T-cell (primary cell): Measurements from ENCODE around the gene MSH4. TPM values are rescaled to one million over a fixed set of nuclear protein-coding genes. Genes with fewer than 3 reads are reported as not detected.
"Not testable (repeated sequence)": the region's sequence is repeated elsewhere in the genome, so short reads cannot be mapped to it uniquely, and the experiment has no call there.

Experiments used
- ATAC-seq, 4 experiments: fragments of 200-7000 bp in 3 of 4; fragments of 150-1000 bp in 1 of 4; cut with Tn5 transposase; replicated peaks in 1 of 4; 1 replicate in 3 of 4; 2 replicates in 1 of 4; pipeline ENCODE4 v1.10.0; 2021; ENCODE audit warnings: moderate library complexity in 3 of 4, mild to moderate bottlenecking in 2 of 4, moderate number of reproducible peaks in 1 of 4
- CTCF ChIA-PET, 2 donors: fragments of 300-600 bp; sonication (Branson Sonifier 250); formaldehyde crosslinking; loops; one replicate each; lab custom pipeline; 2022; ENCODE audit warnings: antibody characterized with exemption in 2 of 2; lab: Charles Lee
- POLR2A ChIA-PET, 2 donors: fragments of 300-600 bp; sonication (Branson Sonifier 250); formaldehyde crosslinking; loops; one replicate each; lab custom pipeline; 2022; ENCODE audit warnings: antibody characterized with exemption in 2 of 2; lab: Charles Lee
- DNase-seq, 35 experiments: peaks; one replicate each; pipeline versions ENCODE4 v3.0.0 to v3.0.0-alpha.2; 2013 to 2023
- H3K27ac ChIP-seq: one replicate; pipeline ENCODE4 v1.5.1; 2013; ENCODE audit warnings: low read length
- H3K27me3 ChIP-seq, 2 experiments: replicated peaks in 1 of 2; 1 replicate in 1 of 2; 2 replicates in 1 of 2; pipeline versions ENCODE4 v1.6.1 to v1.7.0; 2013; ENCODE audit warnings: low read length in 1 of 2, mixed read lengths in 1 of 2; ENCODE audit not compliant: control insufficient read depth in 2 of 2, insufficient read depth in 2 of 2; ENCODE audit errors: extremely low read depth in 1 of 2
- H3K36me3 ChIP-seq, 2 donors: 1 replicate in 1 of 2; 2 replicates in 1 of 2; pipeline versions ENCODE4 v1.6.1 to v1.7.0; 2013; ENCODE audit warnings: low read length in 1 of 2; ENCODE audit not compliant: control insufficient read depth in 2 of 2, insufficient read depth in 1 of 2; ENCODE audit errors: extremely low read depth in 1 of 2
- H3K4me1 ChIP-seq, 2 experiments: 1 replicate in 1 of 2; 2 replicates in 1 of 2; pipeline versions ENCODE4 v1.6.1 to v1.7.0; 2013; ENCODE audit warnings: low read length in 2 of 2, mixed read lengths in 1 of 2; ENCODE audit not compliant: insufficient read depth in 2 of 2, control insufficient read depth in 1 of 2; ENCODE audit errors: extremely low read depth in 1 of 2
- H3K4me3 ChIP-seq, 2 donors: 1 replicate in 1 of 2; 2 replicates in 1 of 2; pipeline versions ENCODE4 v1.5.1 to v1.7.0; 2013; ENCODE audit warnings: mild to moderate bottlenecking in 2 of 2, low read length in 1 of 2, moderate library complexity in 1 of 2; ENCODE audit not compliant: control insufficient read depth in 1 of 2; ENCODE audit errors: extremely low read depth in 1 of 2
- H3K9me3 ChIP-seq: 2 replicates; pipeline ENCODE4 v1.7.0; 2013
- H3K27ac Mint-ChIP-seq, 2 donors: one replicate each; pipeline ENCODE4 v1.8.0; 2020 to 2021; ENCODE audit warnings: mild to moderate bottlenecking in 2 of 2, mixed read lengths in 2 of 2
- H3K27me3 Mint-ChIP-seq, 2 donors: one replicate each; pipeline ENCODE4 v1.8.0; 2021 to 2022; ENCODE audit warnings: mixed read lengths in 2 of 2
- H3K36me3 Mint-ChIP-seq: one replicate; pipeline ENCODE4 v1.8.0; 2021; ENCODE audit warnings: mixed read lengths
- H3K4me1 Mint-ChIP-seq, 3 donors: one replicate each; pipeline ENCODE4 v1.8.0; 2020 to 2022; ENCODE audit warnings: mixed read lengths in 3 of 3, mild to moderate bottlenecking in 1 of 3
- H3K4me3 Mint-ChIP-seq, 3 donors: one replicate each; pipeline ENCODE4 v1.8.0; 2020 to 2022; ENCODE audit warnings: mild to moderate bottlenecking in 3 of 3, mixed read lengths in 3 of 3, moderate library complexity in 3 of 3
- H3K9me3 Mint-ChIP-seq, 3 donors: one replicate each; pipeline ENCODE4 v1.8.0; 2020 to 2022; ENCODE audit warnings: mixed read lengths in 3 of 3
- WGBS: methylation state at CpG from one replicate; pipeline ENCODE4 v1.1.5; 2013; ENCODE audit warnings: missing lambda C conversion rate; ENCODE audit not compliant: insufficient coverage; 5-methylcytosine and 5-hydroxymethylcytosine counted together
- total RNA-seq, 35 experiments: library from RNA in 6 of 35; stranded (reverse) in 6 of 35; fragments of 120-200 nt in 1 of 35; gene quantifications; one replicate each; pipeline versions ENCODE4 v1.2.1 to v1.2.4 and lab custom pipeline; 2013 to 2026

Gene MSH4
- total RNA-seq (under 1 TPM in 4 of 5 donors, not detected in 1; 0.41 to 0.54 (median 0.43) TPM), total RNA-seq (lab: John Stamatoyannopoulos, UW) (0.29 to 2.1 (median 0.98) reads per million in 29 experiments)
- total RNA-seq (2013), result 0.26 TPM

DNA sequence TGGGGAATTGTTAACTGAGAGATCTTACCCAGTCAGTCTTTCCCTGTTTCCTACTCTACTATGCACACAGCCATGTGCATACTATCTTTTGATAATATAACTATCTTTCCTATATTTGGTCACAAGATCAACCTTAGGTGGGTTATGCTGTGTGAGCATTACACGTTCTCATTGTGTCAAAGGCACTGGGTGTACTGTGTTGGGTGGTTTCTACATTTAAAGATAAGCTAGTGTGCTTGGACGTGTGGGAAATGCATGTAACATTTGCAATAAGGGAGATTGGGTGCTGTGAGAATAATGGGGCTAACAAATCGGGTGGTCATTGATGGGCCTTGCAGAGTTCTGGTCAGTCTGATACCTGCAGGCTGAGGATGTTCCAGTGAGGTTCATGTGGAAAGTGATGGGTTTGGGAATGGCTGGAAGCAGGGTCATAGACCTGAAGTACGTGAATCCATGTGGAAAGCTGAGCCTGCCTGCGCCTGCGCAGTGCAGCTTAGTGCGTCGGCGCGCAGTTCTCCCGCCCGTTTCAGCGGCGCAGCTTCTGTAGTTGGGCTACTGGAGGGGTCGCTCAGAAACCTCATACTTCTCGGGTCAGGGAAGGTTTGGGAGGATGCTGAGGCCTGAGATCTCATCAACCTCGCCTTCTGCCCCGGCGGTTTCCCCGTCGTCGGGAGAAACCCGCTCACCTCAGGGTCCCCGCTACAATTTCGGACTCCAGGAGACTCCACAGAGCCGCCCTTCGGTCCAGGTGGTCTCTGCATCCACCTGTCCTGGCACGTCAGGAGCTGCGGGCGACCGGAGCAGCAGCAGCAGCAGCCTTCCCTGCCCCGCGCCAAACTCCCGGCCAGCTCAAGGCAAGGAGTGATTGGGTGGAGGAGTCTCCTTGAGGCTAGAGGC lies at the start of gene MSH4:
Gene MSH4 (plus strand): TSS at position 507 of the 897 bp plus-strand sequence. CDS start 104 bp downstream, at position 611.
- no peak within 1 kb of the TSS for H3K4me3 Mint-ChIP-seq
- POLR2A ChIA-PET, result no interaction called here
- H3K27me3 Mint-ChIP-seq, result no peaks in the 10 kb centered on the region
- H3K9me3 Mint-ChIP-seq, result no peaks in the 10 kb centered on the region
- ATAC-seq (peak in 1 of 4 experiments; percentile 29), DNase-seq (no peak)
- H3K4me1 Mint-ChIP-seq, result peaks cover 14 to 21% (median 16%) of the 10 kb centered on the region in 3 donors
- CTCF ChIA-PET, result interaction anchor here in 1 of 2 donors (0.6 kb wide), 1 partner anchor 1995 kb away, joined by 3 read pairs; no protein-coding TSS in a partner anchor
- Histone ChIP-seq H3K4me1 (no peaks in the 10 kb centered on the region), H3K9me3 (no peaks in the 10 kb centered on the region), H3K27me3 (no peaks in the 10 kb centered on the region), H3K36me3 (peaks cover 7 to 48% of the 10 kb centered on the region in 2 donors), H3K4me3 (no peak within 1 kb of the TSS), H3K27ac (no peak within 1 kb of the TSS)
- H3K36me3 Mint-ChIP-seq, result peaks cover 43% of the 10 kb centered on the region
- H3K27ac Mint-ChIP-seq, result no peak within 1 kb of the TSS
- WGBS, result 87% methylated on average over 27 of the region's 34 CpGs

DNA sequence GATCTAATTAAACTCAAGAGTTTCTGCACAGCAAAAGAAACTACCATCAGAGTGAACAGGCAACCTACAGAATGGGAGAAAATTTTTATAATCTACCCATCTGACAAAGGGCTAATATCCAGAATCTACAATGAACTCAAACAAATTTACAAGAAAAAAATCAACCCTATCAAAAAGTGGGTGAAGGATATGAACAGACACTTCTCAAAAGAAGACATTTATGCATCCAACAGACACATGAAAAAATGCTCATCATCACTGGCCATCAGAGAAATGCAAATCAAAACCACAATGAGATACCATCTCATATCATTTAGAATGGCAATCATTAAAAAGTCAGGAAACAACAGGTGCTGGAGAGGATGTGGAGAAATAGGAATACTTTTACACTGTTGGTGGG lies 39.5 kb upstream of the MSH4 start:
- H3K36me3 Mint-ChIP-seq, result peaks cover 55% of the 10 kb centered on the region

DNA sequence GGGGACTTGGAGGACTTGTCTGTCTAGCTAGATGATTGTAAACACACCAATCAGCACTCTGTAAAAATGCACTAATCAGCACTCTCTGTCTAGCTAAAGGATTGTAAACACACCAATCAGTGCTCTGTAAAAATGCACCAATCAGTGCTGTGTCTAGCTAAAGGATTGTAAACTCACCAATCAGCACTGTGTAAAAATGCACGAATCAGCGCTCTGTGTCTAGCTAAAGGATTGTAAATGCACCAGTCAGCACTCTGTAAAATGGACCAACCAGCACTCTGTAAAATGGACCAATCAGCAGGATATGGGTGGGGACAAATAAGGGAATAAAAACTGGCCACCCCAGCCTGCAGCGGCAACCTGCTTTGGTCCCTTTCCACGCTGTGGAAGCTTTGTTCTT lies 38.1 kb upstream of the MSH4 start:
- WGBS, result 96% methylated on average over 4 of the region's 4 CpGs
- peaks cover 7 to 11% of the 10 kb centered on the region in 2 donors for H3K36me3 ChIP-seq

More for the DNA sequence above, 39.5 kb upstream of the MSH4 start:
- POLR2A ChIA-PET, H3K4me1 Mint-ChIP-seq, ATAC-seq, H3K4me3 Mint-ChIP-seq, CTCF ChIA-PET, H3K27me3 Mint-ChIP-seq, H3K9me3 Mint-ChIP-seq, H3K4me3 ChIP-seq, H3K9me3 ChIP-seq, DNase-seq, H3K4me1 ChIP-seq, H3K27me3 ChIP-seq, H3K27ac Mint-ChIP-seq, H3K27ac ChIP-seq: not testable (repeated sequence)
- H3K36me3 ChIP-seq, result peaks cover 7 to 17% of the 10 kb centered on the region in 2 donors

DNA sequence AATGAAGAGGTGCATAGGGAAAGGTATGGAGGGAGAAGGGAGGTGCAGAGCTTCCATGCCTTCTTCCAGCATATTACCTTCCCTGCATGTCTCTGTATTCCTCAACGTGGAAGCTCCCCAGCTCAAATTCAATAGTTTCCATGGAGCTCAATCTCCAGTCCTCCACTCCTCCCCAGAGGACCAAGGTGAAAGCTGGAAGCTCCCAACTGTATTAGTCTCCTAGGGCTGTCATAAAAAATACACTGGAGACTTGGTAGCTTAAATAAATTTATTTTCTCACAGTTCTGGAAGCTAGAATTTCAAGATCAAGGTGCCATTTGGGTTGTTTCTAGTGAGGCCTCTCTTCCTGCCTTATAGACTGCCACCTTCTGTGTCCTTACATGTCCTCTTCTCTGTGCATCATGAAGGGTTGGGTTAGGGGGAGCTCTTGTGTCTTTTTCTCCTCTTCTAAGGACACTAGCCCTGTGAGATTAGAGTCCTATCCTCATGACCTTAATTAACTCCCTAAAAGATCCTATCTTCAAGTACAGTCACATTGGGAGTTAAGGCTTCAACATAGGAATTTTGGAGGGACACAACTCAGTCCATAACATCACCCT lies 32.5 kb upstream of the MSH4 start:
- Mint-ChIP-seq H3K9me3 (no peaks in the 10 kb centered on the region), H3K27ac (no peak overlapping the region), H3K27me3 (no peaks in the 10 kb centered on the region), H3K36me3 (peaks cover 5% of the 10 kb centered on the region), H3K4me3 (no peak overlapping the region), H3K4me1 (no peaks in the 10 kb centered on the region)
- no peak overlapping the region for H3K27ac ChIP-seq
- H3K9me3 ChIP-seq, result no peaks in the 10 kb centered on the region
- no peak for DNase-seq
- H3K27me3 ChIP-seq, result no peaks in the 10 kb centered on the region
- no peaks in the 10 kb centered on the region for H3K4me1 ChIP-seq
- WGBS, result no CpG with 5 or more reads among the region's 1 CpG
- no peak overlapping the region for H3K4me3 ChIP-seq
- ATAC-seq, result no peak
- ChIA-PET CTCF (interaction anchor here in 1 of 2 donors (0.6 kb wide), 1 partner anchor 103 kb away, joined by 3 read pairs; no protein-coding TSS in a partner anchor), POLR2A (interaction anchor here in 1 of 2 donors (0.7 kb wide), 1 partner anchor 22 kb away, joined by 3 read pairs; the partner anchor contains the start of gene RABGGTB)
- H3K36me3 ChIP-seq, result peaks cover 0 to 4% of the 10 kb centered on the region in 2 donors

More for the DNA sequence above, 38.1 kb upstream of the MSH4 start:
- H3K4me1 ChIP-seq, H3K27ac Mint-ChIP-seq, H3K27me3 ChIP-seq, POLR2A ChIA-PET, H3K9me3 ChIP-seq, ATAC-seq, CTCF ChIA-PET, H3K9me3 Mint-ChIP-seq, H3K4me1 Mint-ChIP-seq, DNase-seq, H3K27ac ChIP-seq, H3K4me3 Mint-ChIP-seq, H3K27me3 Mint-ChIP-seq, H3K4me3 ChIP-seq: not testable (repeated sequence)
- peaks cover 43% of the 10 kb centered on the region for H3K36me3 Mint-ChIP-seq

DNA sequence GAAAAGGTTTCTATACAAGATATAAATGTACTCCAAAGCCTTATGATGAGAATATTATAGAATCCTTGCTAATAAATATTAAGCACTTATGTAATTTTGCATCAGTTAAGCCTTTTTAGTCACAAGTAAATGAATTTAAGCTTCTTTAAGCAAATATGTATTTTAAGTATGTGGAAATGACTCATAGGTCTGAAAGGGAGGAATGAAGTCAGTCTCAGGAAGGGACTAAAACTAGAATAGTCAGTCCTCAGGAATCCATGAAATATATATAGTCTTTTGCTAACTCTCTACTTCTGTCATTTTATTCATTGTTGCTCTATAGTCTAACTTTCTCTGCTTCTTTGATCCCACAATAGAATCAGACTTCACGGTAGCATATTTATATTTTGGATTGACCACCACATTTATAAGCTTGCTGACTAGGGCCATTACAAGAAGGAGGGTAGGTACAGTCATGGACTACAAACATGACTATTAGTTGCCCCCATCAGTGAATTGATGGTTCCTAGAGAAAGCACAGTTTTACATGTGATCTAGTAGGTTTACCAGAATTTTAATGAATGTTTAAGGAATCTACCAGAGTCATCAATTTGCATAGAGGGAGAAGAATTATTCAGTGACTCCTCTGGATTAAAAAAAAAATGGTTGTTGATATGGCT lies 30.9 kb upstream of the MSH4 start:
- Mint-ChIP-seq H3K27ac (no peak overlapping the region), H3K4me3 (no peak overlapping the region), H3K9me3 (no peaks in the 10 kb centered on the region), H3K27me3 (no peaks in the 10 kb centered on the region), H3K4me1 (no peaks in the 10 kb centered on the region), H3K36me3 (peaks cover 5% of the 10 kb centered on the region)
- WGBS, result no CpG with 5 or more reads among the region's 1 CpG
- no peak for DNase-seq
- ChIA-PET CTCF (no interaction called here), POLR2A (interaction anchor here in 1 of 2 donors (0.6 kb wide), 1 partner anchor 30 kb away, joined by 7 read pairs; no protein-coding TSS in a partner anchor)
- no peaks in the 10 kb centered on the region for H3K27me3 ChIP-seq
- no peaks in the 10 kb centered on the region for H3K9me3 ChIP-seq
- H3K4me1 ChIP-seq, result no peaks in the 10 kb centered on the region
- ATAC-seq, result no peak
- peaks cover 0 to 4% of the 10 kb centered on the region in 2 donors for H3K36me3 ChIP-seq
- no peak overlapping the region for H3K4me3 ChIP-seq
- no peak overlapping the region for H3K27ac ChIP-seq

GRCh38 chr1:75768016-75768415 lies 28.7 kb upstream of the MSH4 start:
- no peaks in the 10 kb centered on the region for H3K36me3 Mint-ChIP-seq
- Histone ChIP-seq H3K4me3 (no peak overlapping the region), H3K4me1 (no peaks in the 10 kb centered on the region), H3K9me3 (no peaks in the 10 kb centered on the region), H3K27me3 (no peaks in the 10 kb centered on the region), H3K27ac (no peak overlapping the region), H3K36me3 (peaks cover 0 to 4% of the 10 kb centered on the region in 2 donors)
- no peaks in the 10 kb centered on the region for H3K4me1 Mint-ChIP-seq
- no peak overlapping the region for H3K4me3 Mint-ChIP-seq
- no peaks in the 10 kb centered on the region for H3K9me3 Mint-ChIP-seq
- no peak for ATAC-seq
- ChIA-PET POLR2A (no interaction called here), CTCF (no interaction called here)
- peaks cover 0 to 1% of the 10 kb centered on the region in 2 donors for H3K27me3 Mint-ChIP-seq
- no peak for DNase-seq
- no peak overlapping the region for H3K27ac Mint-ChIP-seq
- no CpG with 5 or more reads among the region's 1 CpG for WGBS
